GM12801 (cell line): ENCODE measurements around the gene IL18R1.

Experiments used
- TF ChIP-seq, protein P1 (sequence below): IDR thresholded peaks from one replicate; pipeline ENCODE4 v1.5.1; 2011; ENCODE audit warnings: control low read depth; ENCODE audit not compliant: insufficient read length; ENCODE audit errors: extremely low read depth

IL18R1 gene

DNA sequence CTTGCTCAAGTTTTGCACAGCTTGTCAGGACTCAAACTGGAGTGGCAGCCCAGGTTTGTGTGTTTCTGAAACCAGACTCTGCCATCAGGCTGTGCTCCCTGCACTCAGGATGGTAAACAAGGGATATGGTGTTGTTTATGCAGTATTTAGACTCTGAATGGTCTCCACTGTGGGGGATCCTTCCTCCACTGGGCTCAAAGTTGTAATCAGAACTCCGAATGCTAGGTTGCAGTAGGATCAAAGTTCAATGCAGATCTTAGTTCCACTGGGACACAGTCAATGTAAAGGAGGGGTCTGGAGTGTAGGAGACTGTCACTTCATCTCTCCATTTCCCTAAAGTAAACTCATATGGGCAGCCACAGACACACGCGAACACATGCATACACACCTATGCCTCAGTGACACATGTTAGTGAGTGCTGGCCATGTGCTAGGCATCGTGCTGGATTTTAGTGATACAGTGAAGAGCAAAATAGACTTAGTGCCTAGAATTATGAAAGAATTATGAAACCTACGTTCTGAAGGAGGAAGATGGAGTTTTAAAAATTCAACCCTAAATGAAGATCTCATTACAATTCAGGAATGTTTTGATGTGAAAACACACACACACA is 6.1 kb downstream of the IL18R1 start:
- TF ChIP-seq, protein P1, sequence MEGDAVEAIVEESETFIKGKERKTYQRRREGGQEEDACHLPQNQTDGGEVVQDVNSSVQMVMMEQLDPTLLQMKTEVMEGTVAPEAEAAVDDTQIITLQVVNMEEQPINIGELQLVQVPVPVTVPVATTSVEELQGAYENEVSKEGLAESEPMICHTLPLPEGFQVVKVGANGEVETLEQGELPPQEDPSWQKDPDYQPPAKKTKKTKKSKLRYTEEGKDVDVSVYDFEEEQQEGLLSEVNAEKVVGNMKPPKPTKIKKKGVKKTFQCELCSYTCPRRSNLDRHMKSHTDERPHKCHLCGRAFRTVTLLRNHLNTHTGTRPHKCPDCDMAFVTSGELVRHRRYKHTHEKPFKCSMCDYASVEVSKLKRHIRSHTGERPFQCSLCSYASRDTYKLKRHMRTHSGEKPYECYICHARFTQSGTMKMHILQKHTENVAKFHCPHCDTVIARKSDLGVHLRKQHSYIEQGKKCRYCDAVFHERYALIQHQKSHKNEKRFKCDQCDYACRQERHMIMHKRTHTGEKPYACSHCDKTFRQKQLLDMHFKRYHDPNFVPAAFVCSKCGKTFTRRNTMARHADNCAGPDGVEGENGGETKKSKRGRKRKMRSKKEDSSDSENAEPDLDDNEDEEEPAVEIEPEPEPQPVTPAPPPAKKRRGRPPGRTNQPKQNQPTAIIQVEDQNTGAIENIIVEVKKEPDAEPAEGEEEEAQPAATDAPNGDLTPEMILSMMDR, result no peak

DNA sequence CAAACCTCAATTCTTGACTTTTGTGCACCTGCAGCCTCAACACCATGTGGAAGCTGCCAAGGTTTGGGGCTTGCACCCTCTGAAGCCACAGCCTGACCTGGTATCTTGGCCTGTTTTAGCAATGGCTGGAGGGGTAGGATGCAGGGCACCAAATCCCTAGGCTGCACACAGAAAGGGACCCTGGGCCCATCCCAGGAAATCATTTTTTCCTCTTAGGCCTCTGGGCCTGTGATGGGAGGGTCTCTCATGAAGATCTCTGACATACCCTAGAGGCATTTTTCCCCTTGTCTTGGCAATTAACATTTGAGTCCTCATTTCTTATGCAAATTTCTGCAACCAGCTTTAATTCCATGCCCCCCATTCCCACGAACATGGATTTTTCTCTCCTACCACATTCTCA is 10.2 kb downstream of the IL18R1 start:
- TF ChIP-seq, protein P1, result no peak

DNA sequence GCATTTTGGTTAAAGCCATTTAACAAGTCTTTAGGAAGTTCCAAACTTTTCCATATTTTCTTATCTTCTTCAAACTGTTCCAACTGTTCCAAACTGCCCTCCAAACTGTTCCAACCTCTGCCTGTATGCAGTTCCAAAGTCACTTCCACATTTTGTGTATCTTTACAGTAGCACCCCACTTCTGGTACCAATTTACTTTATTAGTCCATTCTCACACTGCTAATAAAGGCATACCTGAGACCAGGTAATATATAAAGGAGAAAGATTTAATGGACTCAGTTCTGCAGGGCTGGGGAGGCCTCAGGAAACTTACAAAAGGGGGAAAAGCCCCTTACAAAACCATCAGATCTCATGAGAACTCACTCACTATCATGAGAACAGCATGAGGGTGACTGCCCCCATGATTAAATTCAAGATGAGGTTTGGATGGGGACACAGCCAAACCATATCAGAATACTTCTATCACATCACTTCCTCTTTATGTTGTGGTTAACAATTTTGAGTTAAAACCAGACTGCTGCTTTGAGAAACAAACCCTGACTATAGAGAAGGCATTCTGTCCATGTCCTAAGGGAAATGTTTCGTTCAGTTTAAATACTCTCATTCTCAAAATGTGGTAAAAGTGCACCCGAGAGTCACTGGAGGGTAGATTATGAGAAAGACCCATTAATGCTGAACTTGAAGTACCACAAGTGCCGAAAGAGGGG is 11.0 kb downstream of the IL18R1 start:
- TF ChIP-seq, protein P1, result no peak

DNA sequence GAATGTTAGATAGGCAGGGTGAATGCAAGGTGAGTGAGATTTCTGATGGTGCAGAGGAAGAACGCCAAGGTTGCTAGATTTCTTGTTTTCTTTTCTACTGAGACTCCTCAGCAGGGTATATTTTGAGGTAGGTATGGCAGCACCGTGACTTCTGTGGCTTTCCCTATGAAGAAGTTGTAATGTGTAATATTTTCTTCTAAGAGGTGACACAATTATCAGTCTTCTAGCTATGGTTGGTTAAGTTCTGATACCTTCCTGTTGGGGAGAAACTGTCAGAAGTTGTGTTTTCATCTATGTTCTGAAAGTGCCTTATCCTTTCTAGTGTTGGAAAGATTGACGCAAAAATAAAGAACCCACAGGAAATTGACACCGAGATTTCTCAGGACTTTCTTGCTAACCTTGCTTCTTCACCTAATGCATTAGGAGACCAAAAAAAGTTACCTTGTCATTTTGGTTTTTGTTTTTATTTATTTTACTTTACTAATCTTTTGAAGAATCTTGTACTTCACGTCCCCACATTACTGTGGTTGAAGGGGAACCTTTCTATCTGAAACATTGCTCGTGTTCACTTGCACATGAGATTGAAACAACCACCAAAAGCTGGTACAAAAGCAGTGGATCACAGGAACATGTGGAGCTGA is 11.9 kb downstream of the IL18R1 start:
- TF ChIP-seq, protein P1, result no peak

DNA sequence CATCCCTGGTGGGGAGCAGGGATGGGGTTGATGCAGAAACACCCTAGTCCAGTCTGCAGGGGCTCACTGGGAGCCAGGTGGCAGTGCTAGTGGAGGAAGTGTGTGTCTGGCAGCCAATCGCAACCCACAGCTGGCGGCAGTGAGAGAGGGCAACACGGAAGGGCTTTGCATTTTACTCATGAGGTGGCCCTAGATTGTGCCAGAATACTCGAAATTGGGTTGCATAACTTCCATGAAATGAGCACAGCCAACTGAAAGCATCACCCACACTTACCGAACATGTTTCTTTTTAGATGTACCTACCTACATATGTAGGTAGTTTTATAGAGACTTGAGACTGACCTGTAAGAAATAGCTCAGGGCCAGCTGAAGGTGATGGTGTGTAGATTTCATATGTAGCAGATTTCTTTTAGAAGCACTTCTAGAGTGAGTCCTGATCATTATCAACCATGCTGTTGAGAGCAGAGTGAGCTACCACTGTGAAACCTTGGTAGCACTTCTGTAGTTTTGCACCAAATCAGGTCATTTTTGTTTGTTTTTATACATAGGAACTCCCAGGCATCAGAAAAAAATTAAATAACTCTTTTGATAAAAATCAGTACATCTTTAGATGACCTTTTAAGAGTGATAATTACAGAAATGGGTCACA is 13.0 kb downstream of the IL18R1 start:
- TF ChIP-seq, protein P1, result no peak

DNA sequence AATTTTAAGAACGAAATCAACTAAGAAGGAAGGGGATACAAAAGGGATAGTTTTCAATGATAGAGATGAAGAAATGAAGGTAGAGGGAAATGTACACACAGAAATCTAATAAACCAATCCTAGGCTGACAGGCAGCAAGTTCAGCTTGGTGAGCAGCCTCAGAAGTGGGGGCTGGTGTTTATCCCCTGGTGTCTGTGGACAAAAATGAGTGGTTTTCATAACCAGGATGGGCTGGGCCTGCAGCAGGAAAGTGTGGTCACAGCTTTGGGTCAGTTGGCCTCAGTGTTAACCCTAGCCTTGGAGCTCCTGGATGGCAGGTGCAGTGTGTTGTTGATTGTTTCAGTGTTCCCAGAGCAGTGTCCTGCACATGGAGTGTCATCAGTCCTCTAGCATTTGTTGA is 14.3 kb downstream of the IL18R1 start:
- TF ChIP-seq, protein P1, result no peak

DNA sequence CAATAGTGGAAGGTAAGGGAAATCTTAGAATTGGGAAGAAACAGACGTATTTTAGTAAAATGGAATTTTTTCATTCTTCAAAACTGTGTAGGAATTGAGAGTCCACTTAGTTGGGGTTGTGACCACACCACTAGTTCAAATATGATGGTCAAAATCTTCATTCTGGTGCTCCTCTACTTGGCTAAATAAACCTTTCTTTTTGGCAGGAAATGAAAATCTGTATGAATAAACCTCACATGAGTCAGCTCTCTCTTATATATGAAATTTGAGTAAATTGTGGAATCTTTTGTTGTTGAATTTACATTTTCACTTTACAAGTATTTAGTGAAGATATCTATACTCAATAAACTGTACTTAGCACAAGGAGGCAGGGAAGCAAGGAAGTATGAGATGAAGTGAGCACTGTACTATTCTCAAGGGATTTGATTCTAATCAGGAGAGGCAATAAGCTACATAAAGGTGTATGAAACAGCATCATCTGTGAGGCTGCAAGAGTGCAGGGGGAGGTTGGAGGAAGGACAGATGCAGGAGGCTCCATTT is 20.5 kb downstream of the IL18R1 start:
- TF ChIP-seq, protein P1, result no peak
